Stimulated activated CD4-positive, alpha-beta T cell treated with anti-CD3 and anti-CD28 coated beads, Interleukin-1b, Interleukin-23, amount 100 ng/mL, for 4 hours (primary cell): ENCODE data around the gene MACROD2.

ENCODE experiments used
- DNase-seq, 2 donors: peaks; one replicate each; pipeline ENCODE4 v3.0.0-alpha.2; 2020; ENCODE audit warnings: low read depth in 2 of 2

MACROD2 gene

GRCh38 chr20:14807224-14807623 lies 811.9 kb downstream of the MACROD2 start:
- no peak for DNase-seq

DNA sequence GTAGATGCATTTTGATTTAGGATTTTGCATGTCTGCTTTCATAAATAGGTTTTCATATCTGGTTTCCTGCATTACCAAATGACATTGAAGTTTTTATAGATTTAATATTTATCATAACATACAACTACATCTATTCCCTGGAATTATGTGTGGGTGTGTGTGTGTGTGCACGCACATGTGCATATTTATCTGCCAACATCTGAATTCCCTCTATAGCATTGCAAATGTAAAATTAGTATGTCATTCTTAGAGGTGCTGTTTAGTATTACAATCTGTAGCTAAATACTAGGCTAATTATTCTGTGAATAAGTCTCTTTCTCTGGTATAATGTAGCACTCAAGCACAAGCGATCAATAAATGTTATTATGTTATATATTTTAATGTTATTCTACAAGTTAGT lies 820.0 kb downstream of the MACROD2 start:
- no peak for DNase-seq

GRCh38 chr20:14816471-14816870 lies 821.2 kb downstream of the MACROD2 start:
- no peak for DNase-seq

DNA sequence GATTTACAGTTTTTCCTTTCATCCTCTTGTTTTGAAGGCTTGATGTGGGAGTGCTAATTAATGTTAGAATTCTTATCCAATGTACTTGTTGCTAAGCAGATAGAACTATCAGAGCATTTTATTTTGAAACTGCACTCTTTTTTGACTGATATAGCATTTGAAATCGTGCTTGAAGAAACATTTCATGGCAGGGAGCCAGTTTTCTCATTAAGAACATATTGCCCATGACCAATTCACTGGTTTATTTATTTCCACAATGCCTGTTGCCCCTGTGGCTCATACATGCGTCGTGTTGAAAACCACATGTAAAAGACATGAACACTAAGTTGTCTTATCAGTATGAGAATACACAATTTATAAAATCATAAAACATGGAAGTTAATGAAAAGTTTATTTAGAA lies 821.8 kb downstream of the MACROD2 start:
- no peak for DNase-seq

DNA sequence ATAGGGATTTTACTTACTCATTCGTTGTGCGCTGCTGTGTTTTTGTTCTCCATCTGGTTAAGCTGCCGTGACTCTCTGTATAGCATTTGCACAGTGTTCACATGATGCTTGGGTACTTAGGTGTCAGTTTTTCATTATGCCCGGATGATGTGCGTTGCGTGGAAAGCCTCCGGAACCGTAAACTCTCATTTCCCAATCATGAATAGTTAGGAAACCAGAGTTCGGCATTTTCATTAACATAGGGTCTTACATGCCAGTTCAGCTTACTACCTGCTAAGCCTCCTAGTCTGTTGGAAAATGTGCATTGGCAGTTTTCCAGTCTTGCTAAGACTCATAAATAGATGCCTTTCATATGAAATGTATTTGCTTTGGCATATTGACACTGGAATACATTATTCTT lies 825.5 kb downstream of the MACROD2 start:
- no peak for DNase-seq

- DNase-seq = no peak
Observed at GRCh38 chr20:14821251-14821650, 825.9 kb downstream of the MACROD2 start.

GRCh38 chr20:14824996-14825395 lies 829.7 kb downstream of the MACROD2 start:
- DNase-seq = no peak

- no peak for DNase-seq
Observed at GRCh38 chr20:14826543-14827313, 831.4 kb downstream of the MACROD2 start.

- no peak for DNase-seq
Observed at GRCh38 chr20:14828459-14828858, 833.1 kb downstream of the MACROD2 start.

- DNase-seq = no peak
Observed at GRCh38 chr20:14829906-14830305, 834.6 kb downstream of the MACROD2 start.

DNA sequence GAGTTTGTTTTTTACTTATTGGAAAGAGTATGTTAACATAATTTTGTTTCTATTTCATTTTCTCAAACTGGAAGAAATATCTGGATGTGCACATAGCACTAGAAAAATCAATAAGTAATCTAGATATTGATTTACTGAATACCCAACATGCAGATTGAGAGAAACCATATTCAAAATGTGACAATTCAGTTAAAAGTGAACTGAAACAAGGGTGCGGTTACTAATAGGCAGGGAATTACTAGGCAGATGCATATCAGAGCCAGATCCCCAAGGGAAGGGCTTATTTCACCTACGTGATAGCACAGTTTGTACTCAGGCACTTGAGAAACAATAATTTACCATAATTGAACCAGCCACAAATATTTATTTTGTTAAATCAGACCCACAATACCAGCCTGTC lies 835.1 kb downstream of the MACROD2 start:
- DNase-seq = no peak

DNA sequence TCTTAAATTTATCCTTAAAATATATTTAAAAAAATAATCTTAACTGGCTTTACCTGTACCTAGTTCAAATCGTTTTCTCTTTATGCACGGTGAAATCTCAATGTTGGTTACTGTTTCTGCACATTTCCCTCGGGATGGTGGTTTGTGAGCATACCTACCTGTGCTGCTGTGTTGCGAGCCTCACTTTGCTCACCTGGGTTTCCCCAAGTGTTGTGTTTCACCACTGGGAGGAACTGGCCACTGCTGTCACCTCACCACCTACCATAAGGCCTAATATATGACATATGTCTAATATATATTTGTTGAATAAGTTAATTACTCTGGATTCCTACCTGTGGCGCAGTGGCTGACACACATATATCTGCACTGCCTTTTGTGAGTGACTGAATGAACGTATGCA lies 835.6 kb downstream of the MACROD2 start:
- no peak for DNase-seq

DNA sequence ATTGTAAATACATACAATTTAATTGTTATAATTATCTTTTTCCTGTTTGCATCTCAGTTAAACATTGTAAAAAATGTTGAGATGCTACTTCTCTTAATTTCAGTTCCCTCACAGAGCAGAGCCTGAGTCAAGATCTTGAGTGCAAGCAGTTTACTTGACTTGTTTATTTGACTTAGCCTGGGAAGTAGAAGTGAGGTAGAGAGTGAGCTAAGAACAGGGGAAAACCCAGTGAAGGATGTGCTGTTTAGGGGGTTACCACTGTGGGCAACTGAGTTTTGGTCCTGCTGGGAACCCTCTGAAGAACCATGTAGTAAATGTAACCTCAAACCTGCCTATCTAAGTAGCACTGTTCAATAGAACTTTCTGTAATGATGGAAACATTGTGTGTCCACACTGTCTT lies 837.3 kb downstream of the MACROD2 start:
- no peak for DNase-seq

DNA sequence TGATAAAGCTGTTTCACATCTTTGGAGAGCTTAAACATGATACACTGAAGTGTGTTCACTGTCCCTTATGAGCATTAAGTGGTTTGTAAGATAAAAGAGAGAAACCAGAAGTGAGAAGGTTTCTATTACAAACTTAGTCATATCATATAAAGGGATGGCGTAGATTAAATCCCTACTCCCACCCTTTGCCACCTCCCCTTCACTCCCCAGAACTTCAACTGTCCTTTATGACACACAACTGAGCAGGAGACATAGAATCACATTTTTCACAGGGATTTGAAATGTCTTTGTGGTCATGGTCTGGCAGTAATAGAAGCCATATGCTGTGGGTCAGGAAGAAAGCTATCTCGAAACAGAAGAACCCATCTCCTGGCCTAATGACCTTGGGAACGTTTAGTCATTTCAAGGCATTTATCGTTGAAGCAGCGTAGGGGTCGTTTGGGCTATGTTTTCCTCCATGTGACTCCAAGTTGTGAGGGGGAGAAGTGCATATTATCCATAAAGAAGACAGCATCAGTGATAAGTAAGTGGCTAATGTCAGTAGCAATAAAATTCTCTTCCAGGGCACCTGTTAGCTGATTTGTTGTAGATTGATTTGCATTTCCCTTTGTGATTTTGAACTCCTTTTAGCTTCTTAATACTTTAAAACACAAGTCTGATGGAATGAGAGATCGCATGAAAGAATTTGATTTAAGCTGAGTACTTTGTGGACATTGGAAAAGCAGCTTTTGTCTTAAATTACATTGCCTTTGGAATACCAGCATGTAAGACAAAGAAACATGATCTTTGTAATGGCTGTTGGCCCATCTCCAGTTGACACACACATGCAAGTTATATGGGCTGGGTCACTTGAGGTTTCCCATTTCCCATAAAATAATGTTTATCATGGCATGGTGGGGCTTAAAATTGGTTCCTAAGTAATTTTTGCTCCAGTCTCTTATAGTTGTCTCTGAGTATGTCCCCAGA lies 843.6 kb downstream of the MACROD2 start:
- DNase-seq = no peak

GRCh38 chr20:14845199-14846160 lies 850.2 kb downstream of the MACROD2 start:
- no peak for DNase-seq

DNA sequence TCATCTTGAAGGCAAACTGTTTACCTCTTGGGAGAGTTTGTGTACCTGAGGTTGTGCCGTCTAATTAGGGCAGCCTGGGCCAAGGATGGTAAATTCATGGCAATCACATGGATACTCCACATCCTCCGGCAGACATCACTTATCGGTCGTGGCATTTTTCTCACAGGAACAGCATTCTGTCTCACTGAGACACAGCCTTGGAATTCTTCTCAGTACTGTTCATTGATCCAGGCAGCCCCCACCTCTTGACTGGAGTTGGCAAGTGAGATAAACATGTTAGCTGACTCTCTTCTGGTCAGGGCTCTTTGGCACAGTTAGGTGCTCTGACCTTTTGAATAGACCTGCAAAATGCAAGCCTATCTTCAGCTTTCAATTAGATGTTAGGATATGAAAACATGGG lies 853.5 kb downstream of the MACROD2 start:
- no peak for DNase-seq

GRCh38 chr20:14853079-14853478 lies 857.8 kb downstream of the MACROD2 start:
- DNase-seq = no peak

- DNase-seq = no peak
Observed at GRCh38 chr20:14855171-14855570, 859.9 kb downstream of the MACROD2 start.

- DNase-seq = no peak
Observed at GRCh38 chr20:14859627-14860026, 864.3 kb downstream of the MACROD2 start.

DNA sequence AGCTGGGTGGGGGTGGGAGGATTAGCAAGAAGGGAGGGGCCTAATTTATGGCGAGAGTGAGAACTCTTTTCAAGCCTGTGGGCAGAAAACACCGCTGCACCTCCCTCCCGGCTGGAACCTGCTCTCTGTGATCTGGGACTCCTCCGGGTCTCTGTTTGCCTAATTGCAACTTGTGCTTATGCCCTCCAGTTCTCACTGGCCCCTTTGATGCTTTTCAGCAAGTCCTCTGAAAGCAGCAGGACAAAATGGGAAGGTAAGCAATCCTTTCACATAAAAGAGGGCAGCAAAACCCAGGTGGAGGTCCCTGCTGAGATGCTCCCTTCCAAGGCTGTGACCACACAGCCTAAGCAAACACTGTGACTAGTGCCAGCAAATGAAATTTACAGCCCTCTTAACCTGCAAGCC lies 865.1 kb downstream of the MACROD2 start:
- no peak for DNase-seq

- DNase-seq = no peak
Observed at GRCh38 chr20:14861028-14861699, 865.8 kb downstream of the MACROD2 start.
